ENCODE data around the gene RCVRN.

DNA sequence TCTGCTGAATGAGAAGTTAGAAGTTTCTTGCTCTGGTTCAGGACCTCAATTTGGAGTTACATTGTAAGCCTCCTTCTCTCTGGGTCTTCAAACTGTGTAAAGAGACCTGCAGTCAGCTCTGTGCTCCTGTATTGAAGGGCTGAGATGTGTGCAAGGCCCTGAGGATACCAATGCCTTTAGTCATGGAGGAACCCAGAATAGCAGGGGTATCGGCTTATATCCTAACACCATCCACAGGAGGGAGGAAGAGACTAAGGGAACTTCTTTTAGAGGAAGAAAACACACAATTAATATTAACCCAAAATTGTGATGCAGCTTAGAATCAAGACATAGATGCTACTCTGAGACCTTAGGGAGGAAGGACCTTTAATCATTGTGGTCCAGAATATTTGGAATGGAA lies 42.9 kb downstream of the RCVRN start:
- TF ChIP-seq, protein P1, sequence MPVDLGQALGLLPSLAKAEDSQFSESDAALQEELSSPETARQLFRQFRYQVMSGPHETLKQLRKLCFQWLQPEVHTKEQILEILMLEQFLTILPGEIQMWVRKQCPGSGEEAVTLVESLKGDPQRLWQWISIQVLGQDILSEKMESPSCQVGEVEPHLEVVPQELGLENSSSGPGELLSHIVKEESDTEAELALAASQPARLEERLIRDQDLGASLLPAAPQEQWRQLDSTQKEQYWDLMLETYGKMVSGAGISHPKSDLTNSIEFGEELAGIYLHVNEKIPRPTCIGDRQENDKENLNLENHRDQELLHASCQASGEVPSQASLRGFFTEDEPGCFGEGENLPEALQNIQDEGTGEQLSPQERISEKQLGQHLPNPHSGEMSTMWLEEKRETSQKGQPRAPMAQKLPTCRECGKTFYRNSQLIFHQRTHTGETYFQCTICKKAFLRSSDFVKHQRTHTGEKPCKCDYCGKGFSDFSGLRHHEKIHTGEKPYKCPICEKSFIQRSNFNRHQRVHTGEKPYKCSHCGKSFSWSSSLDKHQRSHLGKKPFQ (tag by site-specific recombination; IDR thresholded peaks at IDR 0.05), result no peak
- TF ChIP-seq, protein P2, sequence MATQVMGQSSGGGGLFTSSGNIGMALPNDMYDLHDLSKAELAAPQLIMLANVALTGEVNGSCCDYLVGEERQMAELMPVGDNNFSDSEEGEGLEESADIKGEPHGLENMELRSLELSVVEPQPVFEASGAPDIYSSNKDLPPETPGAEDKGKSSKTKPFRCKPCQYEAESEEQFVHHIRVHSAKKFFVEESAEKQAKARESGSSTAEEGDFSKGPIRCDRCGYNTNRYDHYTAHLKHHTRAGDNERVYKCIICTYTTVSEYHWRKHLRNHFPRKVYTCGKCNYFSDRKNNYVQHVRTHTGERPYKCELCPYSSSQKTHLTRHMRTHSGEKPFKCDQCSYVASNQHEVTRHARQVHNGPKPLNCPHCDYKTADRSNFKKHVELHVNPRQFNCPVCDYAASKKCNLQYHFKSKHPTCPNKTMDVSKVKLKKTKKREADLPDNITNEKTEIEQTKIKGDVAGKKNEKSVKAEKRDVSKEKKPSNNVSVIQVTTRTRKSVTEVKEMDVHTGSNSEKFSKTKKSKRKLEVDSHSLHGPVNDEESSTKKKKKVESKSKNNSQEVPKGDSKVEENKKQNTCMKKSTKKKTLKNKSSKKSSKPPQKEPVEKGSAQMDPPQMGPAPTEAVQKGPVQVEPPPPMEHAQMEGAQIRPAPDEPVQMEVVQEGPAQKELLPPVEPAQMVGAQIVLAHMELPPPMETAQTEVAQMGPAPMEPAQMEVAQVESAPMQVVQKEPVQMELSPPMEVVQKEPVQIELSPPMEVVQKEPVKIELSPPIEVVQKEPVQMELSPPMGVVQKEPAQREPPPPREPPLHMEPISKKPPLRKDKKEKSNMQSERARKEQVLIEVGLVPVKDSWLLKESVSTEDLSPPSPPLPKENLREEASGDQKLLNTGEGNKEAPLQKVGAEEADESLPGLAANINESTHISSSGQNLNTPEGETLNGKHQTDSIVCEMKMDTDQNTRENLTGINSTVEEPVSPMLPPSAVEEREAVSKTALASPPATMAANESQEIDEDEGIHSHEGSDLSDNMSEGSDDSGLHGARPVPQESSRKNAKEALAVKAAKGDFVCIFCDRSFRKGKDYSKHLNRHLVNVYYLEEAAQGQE (tag by site-specific recombination; IDR thresholded peaks at IDR 0.05), result no peak
